OCI-M2 (cell line): Measurements from ENCODE around the gene GPSM1.

Source experiments
- DNase-seq: peaks from one replicate; lab custom pipeline; 2025; ENCODE audit not compliant: unreplicated experiment; lab: John Stamatoyannopoulos, UW

GPSM1 gene

DNA sequence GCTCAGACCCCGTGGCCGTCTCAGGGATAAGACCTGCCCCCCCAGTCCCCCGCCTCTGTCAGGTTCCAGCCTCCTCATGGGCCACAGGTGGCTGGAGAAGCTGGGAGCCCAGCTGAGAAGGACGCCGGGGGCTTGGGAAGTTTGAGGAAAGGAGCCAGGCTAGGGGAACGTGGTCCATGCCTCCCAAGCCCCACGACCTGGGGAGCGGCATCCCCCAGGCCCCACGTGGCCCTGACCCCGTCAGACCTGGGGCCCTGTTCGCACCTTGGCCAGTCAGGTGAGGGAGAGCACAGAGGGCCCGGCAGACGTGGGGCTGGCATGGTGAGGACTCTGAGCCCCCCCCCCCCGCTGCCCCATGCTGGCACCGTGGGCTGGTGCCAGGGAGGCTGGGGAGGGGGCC is 3.7 kb downstream of the GPSM1 start:
- no peak for DNase-seq

GRCh38 chr9:136331556-136332481 is 4.5 kb downstream of the GPSM1 start:
- no peak for DNase-seq

DNA sequence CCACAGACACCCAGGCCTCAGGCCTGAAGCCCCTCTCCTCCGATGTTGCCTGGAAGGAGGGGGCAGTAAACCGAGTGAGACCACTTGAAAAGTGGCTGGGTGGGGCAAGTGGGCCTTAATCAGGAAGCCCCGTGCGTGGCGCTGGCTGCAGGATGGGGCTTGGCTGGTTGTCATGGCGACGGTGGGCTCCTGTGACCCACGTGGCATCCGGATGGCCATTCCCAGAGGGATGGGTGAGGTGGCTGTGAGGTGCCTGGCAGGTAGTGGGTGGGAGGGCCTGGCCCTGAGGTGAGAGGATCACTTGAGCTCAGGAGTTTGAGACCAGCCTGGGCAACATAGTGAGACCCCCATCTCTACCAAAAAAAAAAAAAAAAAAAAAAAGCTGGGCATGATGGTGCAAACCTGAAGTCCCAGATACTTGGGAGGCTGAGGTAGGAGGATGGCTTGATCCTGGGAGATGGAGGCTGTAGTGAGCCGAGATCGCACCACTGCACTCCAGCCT is 5.2 kb downstream of the GPSM1 start:
- no peak for DNase-seq

DNA sequence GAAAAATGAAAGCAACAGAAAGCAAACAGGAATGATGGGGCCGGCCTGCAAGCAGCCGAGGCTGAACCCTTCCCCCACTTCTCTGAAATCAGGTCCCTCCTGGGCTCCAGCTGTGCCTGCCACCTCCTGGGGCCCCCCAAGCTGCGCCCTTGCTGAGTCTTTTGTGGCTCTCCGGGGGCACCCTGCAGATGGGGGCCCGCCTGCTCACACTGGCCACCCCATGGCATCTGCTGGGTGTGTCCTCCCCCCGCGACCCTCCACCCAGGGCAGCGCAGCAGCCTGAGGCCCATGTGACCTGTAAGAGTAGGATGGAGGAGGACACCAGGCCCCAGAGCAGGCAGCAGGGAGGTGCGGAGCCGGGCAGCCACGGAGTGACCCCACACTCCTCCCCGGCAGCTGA is 5.7 kb downstream of the GPSM1 start:
- no peak for DNase-seq

DNA sequence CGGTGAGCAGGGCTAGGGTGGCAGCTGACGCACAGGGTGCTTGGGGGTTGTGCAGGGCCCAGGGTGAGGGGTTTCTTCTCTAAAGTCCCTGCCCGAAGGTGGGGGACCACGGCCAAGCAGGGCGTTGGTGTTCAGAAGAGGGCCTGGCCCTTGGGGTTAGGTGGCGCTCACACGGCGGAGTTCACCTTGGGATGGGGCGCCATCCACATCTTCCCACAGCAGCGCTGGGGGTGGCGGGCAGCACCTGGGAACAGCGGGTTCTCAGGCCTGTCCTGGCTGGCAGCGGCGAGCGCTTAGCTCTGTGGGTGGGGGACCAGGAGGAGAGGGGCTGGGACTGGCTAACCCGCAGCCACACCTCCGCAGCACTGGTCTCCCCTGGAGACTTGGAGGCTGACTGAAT is 6.1 kb downstream of the GPSM1 start:
- no peak for DNase-seq

GRCh38 chr9:136334541-136334940 is 7.2 kb downstream of the GPSM1 start:
- no peak for DNase-seq

GRCh38 chr9:136335296-136336155 is 8.2 kb downstream of the GPSM1 start:
- no peak for DNase-seq

GRCh38 chr9:136336156-136336870 is 9.0 kb downstream of the GPSM1 start:
- no peak for DNase-seq

GRCh38 chr9:136336881-136337280 is 9.5 kb downstream of the GPSM1 start:
- no peak for DNase-seq

- DNase-seq: no peak
These were observed 10.4 kb downstream of the GPSM1 start for GRCh38 chr9:136337416-136338395.

DNA sequence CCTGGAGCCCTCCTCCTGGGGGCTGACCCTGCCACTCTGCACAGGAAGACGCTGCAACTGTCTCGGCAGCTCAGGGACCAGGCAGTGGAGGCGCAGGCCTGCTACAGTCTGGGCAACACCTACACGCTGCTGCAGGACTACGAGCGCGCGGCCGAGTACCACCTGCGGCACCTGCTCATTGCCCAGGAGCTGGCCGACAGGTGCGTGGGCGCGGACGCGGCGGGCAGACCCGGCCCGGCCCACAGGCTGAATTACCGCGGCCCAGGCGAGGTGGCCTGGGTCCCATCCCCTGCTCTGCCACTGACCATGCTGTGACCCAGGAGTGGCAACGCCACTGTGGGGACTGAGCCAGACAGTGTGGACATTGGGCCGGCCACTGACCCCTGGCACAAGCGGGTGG is 11.2 kb downstream of the GPSM1 start:
- no peak for DNase-seq

DNA sequence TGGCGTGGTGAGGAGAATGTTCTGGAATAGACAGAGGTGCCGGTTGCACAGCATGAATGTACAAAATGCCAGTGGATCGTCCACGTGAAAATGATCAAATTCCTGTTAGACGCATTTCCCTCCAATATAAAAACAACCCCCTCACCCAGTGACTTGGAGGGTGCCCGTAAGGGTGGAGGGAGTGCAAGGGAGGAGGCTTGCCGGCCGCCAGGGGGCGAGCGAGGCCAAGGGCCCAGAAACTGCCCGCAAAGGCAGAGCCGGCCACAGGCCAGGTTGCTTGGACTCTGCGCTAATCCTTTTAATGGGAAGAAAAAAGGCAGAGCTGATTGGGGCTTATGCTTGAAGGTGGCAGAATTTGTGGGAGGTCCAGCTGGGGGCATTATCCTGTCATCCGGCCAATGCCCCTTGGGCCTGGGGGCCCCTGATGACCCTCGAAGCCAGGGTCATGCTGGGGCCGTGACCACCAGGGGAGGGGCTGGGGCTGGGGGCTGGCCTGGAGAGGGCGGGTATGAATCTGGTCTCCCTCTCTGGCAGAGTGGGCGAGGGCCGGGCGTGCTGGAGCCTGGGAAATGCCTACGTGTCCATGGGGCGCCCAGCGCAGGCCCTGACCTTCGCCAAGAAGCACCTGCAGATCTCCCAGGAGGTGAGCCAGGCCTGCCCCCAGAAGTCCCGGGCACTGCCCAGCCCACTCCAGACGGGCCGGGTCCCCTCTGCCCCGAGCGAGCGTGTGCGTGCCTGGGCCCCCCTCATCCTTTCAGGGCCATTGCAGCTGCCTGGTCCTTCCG is 12.0 kb downstream of the GPSM1 start:
- DNase-seq: no peak

DNA sequence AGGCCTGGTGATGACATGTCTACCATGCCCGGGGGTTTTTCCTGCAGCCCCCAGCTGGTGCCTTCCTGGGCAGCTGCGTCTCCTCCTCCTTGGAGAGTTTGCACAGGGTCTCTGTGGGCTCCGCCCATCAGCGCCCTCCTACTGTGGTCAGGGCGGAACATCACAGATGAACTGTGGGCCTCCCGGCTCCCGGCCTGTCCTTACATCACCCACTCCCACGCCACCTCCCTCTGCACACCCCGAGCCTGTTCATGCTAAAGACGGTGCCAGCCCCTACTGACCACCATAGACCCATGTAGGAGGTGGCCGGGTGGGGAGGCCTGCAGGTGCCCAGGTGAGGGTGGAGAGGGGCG is 12.6 kb downstream of the GPSM1 start:
- no peak for DNase-seq

DNA sequence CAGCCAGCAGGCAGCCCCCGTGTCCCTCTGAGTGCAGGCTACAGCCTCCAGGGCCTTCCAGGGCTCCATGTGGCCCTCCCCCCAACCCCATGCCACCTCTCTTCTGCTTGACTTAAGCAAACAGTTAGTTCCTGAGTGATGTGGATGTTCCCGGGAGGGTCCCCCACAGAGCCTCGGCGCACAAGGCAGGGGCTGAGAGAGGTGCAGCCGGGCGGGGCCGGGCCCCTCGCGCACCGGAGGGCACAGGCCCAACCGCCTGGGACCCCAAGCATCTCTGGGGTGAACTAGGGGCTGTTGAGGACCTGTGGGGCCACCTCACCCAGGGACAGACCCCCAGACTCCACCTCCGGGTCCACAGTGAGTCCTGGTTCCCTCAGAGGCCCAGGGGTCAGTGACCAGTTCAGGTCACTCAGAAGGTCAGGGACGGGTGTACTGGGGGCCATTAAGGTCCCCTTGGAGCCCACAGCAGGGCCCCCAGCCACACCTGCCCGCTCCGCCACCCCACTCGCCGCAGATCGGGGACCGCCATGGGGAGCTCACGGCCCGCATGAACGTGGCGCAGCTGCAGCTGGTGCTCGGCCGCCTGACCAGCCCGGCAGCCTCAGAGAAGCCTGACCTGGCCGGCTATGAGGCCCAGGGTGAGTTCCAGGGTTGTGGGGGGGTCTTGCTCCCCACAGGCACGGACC is 13.2 kb downstream of the GPSM1 start:
- no peak for DNase-seq

GRCh38 chr9:136341042-136341655 is 13.8 kb downstream of the GPSM1 start:
- DNase-seq: no peak

DNA sequence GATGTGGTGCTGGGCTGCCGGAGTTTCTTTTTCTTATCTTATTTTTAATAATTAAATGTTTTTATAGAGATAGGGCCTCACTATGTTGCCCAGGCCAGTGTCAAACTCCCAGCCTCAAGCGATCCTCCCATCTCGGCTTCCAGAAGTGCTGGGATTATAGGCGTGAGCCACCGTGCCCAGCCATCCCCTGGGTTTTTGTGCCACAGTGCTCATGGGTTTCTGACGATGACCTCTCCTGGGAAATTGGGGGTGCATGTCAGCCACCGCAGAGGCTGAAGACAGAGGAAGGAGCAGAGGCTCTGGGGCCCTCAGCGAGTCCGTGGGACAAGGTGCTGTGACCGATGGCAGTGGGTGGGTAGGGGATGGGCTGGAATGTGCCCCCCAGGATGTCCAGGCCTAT is 14.4 kb downstream of the GPSM1 start:
- no peak for DNase-seq

GRCh38 chr9:136342181-136343120 is 15.1 kb downstream of the GPSM1 start:
- DNase-seq: no peak
